Astrocyte of the cerebellum (primary cell): ENCODE measurements around the gene MRTFA.
A peak's percentile ranks its signal among the peaks of the same experiment; 100 is the strongest.

Experiments
- DNase-seq: peaks from one replicate; pipeline ENCODE4 v3.0.0-alpha.2; 2011; ENCODE audit warnings: low read depth
- H3K4me3 ChIP-seq: 2 replicates; pipeline ENCODE4 v1.5.1; 2011; ENCODE audit warnings: mild to moderate bottlenecking, low read depth, low read length, moderate library complexity
- in situ Hi-C: cut with HindIII; loops from 2 replicates; pipeline ENCODE4 v1.10.0; 2017; ENCODE audit warnings: low sequenced_read_pairs
- TF ChIP-seq, protein P1 (sequence below): IDR thresholded peaks from 2 replicates; pipeline ENCODE4 v1.5.1; 2012; ENCODE audit warnings: low read length, low read depth, moderate library complexity, mild to moderate bottlenecking; ENCODE audit errors: missing control alignments

MRTFA gene

DNA sequence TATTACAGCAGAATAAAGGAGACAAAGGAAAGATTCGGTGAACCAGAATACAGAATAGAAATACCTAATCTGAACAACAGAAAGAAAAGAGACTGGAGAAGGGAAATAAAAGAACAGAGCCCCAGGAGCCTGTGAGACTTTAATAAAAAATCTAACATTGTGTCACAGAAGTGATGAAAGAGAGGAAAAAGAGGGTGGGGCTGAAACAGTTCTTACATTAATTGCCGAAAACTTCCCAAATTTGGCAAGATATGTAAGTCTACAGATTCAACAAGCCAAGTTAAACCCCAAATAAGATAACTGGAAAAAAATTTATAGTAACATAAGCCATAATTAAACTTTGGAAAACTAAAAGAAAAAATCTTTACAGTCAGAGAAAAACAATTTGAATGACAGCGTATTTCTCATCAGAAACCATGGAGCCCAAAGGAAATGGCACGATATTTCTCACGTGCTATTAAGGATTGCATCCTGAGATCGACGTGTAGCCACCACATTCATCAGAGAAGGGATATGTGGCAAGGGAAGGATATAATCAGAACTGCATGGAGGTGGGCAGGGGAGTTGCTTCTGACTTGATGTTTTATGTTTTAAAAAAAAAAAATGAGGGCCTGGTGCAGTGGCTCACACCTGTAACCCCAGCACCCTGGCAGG is 192.2 kb downstream of the MRTFA start:
- TF ChIP-seq, protein P1, sequence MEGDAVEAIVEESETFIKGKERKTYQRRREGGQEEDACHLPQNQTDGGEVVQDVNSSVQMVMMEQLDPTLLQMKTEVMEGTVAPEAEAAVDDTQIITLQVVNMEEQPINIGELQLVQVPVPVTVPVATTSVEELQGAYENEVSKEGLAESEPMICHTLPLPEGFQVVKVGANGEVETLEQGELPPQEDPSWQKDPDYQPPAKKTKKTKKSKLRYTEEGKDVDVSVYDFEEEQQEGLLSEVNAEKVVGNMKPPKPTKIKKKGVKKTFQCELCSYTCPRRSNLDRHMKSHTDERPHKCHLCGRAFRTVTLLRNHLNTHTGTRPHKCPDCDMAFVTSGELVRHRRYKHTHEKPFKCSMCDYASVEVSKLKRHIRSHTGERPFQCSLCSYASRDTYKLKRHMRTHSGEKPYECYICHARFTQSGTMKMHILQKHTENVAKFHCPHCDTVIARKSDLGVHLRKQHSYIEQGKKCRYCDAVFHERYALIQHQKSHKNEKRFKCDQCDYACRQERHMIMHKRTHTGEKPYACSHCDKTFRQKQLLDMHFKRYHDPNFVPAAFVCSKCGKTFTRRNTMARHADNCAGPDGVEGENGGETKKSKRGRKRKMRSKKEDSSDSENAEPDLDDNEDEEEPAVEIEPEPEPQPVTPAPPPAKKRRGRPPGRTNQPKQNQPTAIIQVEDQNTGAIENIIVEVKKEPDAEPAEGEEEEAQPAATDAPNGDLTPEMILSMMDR, result no peak
- no peak overlapping the region for H3K4me3 ChIP-seq
- in situ Hi-C loops, result no loop called here
- no peak for DNase-seq

DNA sequence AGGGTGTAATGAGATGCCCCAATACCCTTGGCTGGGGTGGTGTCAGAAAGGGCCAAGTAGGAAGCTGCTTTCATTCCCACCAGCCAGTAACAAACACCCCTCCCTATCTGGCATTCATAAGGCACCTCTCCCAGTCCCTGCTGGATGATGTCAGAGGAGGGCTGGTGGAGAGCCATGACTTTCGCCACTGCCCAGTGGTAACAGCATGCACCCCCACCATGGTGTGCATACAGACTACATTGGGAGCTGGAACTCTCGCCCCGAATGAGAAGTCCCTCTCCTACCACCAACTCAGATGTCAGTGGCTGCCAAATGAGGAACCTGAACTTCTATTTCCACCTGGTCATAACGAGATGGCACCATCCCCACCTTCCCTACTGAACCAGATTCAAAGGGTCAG is 192.8 kb downstream of the MRTFA start:
- no peak overlapping the region for H3K4me3 ChIP-seq
- in situ Hi-C loops, result no loop called here
- no peak for DNase-seq
- TF ChIP-seq, protein P1, result no peak

GRCh38 chr22:40441761-40442390 is 194.6 kb downstream of the MRTFA start:
- DNase-seq, result no peak
- TF ChIP-seq, protein P1, result no peak
- H3K4me3 ChIP-seq, result no peak overlapping the region
- in situ Hi-C loops, result no loop called here

DNA sequence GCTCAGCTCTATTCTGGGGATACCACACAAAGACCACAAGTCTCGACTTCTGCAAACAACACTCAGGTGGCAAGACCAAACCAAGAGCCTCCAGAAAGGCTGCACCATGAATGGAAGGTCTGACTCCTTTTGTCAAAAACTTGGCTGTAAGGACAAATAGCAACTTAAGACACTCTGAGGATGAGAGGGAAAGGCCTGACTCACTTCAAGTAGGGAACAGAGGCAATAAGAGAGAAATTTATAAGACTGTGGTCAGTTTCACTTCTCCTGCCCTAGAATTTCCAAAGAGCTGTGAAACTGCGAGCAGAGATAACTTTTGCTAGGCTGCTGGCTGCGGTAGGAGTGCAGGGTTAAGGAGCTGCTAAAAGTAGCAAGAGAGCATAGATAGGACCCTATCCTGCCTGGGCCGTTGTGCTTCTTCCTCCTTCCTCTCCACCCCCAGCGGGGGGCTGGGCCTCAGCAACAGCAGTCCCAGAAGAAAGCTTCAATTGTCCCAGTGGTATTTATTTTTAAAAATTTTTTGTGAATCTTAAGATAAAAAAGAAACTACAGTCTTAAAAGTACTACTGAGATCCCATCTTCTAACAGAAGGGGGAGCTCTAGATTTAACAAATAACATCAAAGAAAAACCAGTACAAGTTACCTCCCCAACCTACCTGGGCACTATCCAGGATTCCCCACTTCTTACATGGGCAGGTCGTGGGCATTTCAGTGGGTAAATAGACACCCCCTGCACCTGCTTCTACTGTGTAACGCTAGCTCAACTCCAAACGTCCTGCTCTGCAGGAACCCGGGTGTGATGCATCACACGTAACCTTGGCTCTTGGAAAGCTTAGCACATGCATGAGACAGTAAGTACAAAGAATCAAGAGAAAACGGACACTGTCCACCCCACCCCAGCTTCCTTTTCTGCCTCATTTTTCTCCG is 199.8 kb downstream of the MRTFA start:
- TF ChIP-seq, protein P1, result peak; percentile 48
- peak; percentile 58 for DNase-seq
- no peak overlapping the region for H3K4me3 ChIP-seq
- in situ Hi-C loops, result loop anchor here (5.0 to 10.0 kb wide), 3 partner anchors 72 to 211 kb away; no protein-coding TSS in a partner anchor

DNA sequence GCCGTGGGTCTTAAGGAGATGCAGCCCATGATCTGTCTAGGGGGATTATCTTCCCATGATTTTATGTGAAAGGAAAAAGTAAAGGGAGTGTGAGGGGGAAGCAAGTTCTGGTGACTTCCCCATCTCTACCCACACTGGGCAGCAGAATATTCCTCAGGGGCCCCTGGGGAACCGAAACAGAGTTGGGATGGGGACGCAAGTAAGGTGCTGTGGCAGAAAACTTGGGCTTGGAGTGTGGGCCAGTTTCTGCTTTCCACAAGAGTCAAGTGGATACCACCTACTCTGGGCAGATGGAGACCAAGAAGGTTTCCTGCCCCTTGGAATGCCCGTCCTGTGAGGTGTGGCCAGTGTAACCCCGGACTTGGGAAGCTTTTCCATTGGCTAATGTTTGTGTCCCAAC is 201.8 kb downstream of the MRTFA start:
- in situ Hi-C loops, result loop anchor here (5.0 to 10.0 kb wide), 3 partner anchors 70 to 213 kb away; no protein-coding TSS in a partner anchor
- no peak for DNase-seq
- TF ChIP-seq, protein P1, result no peak
- no peak overlapping the region for H3K4me3 ChIP-seq

DNA sequence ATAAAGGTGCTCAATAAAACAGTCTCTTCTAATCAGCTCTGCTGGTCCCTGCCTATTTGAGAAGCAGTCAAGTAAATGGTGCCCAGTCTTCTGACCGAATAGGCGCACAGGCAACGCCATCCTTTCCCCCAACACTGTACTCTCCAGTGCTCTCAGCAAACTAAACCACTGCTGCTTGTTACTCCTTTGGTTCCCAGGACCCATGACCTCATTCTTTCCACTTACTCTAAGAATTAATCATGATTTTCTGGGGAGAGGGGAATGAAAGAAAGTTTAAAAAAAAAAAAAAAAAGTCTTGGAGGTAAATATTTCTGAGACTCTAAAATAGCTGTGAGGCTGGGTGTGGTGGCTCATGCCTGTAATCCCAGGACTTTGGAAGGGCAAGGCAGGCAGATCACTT is 202.4 kb downstream of the MRTFA start:
- no peak overlapping the region for H3K4me3 ChIP-seq
- DNase-seq, result no peak
- TF ChIP-seq, protein P1, result no peak
- in situ Hi-C loops, result loop anchor here (10.0 kb wide), 1 partner anchor 69 kb away; no protein-coding TSS in a partner anchor
